GM23338 (cell line): ENCODE data around the gene PLCL1. TPM values are rescaled to one million over a fixed set of nuclear protein-coding genes. Genes with fewer than 3 reads are reported as not detected.

Experiments used
- ATAC-seq: fragments of 200-7000 bp; cut with Tn5 transposase; 3 replicates; pipeline ENCODE4 v1.9.1; 2020
- DNase-seq: peaks from one replicate; pipeline ENCODE4 v3.0.0-alpha.2; 2015; ENCODE audit warnings: low spot score
- H2AFZ ChIP-seq: fragments of 200-600 bp; sonication (generic); 2 replicates; pipeline ENCODE4 v1.8.0; 2016; ENCODE audit warnings: antibody characterized with exemption, mild to moderate bottlenecking, moderate library complexity
- H3F3A ChIP-seq: fragments of 200-600 bp; sonication (generic); replicated peaks from 2 replicates; pipeline ENCODE4 v1.8.0; 2017; ENCODE audit warnings: antibody characterized with exemption, mixed run types, low read depth
- H3K27ac ChIP-seq: fragments of 200-600 bp; sonication (generic); 2 replicates; pipeline ENCODE4 v1.6.1; 2016; ENCODE audit warnings: low read depth
- H3K27me3 ChIP-seq: fragments of 200-600 bp; sonication (generic); 2 replicates; pipeline ENCODE4 v1.8.0; 2016; ENCODE audit warnings: mild to moderate bottlenecking, mixed run types, moderate library complexity; ENCODE audit not compliant: insufficient read depth
- H3K36me3 ChIP-seq: fragments of 200-600 bp; sonication (generic); 2 replicates; pipeline ENCODE4 v1.8.0; 2016; ENCODE audit warnings: mild to moderate bottlenecking; ENCODE audit not compliant: insufficient read depth
- H3K4me1 ChIP-seq: fragments of 200-600 bp; sonication (generic); 2 replicates; pipeline ENCODE4 v1.8.0; 2016; ENCODE audit warnings: mild to moderate bottlenecking, moderate library complexity; ENCODE audit not compliant: insufficient read depth
- H3K4me2 ChIP-seq: fragments of 200-600 bp; sonication (generic); 2 replicates; pipeline ENCODE4 v1.7.1; 2017; ENCODE audit warnings: mixed run types
- H3K4me3 ChIP-seq: fragments of 200-600 bp; sonication (generic); 2 replicates; pipeline ENCODE4 v1.6.1; 2016; ENCODE audit warnings: mixed run types
- H3K79me2 ChIP-seq: fragments of 200-600 bp; sonication (generic); replicated peaks from 2 replicates; pipeline ENCODE4 v1.8.0; 2017; ENCODE audit warnings: mild to moderate bottlenecking; ENCODE audit not compliant: insufficient read depth
- H3K9me2 ChIP-seq: fragments of 200-600 bp; sonication (generic); 2 replicates; pipeline ENCODE4 v1.8.0; 2017; ENCODE audit not compliant: insufficient read depth
- H4K20me1 ChIP-seq: fragments of 200-600 bp; sonication (generic); replicated peaks from 2 replicates; pipeline ENCODE4 v1.8.0; 2017; ENCODE audit warnings: mild to moderate bottlenecking; ENCODE audit not compliant: insufficient read depth
- H3K27ac Mint-ChIP-seq: 2 replicates; pipeline ENCODE4 v1.8.0; 2020; ENCODE audit warnings: inconsistent platforms, mild to moderate bottlenecking, moderate library complexity, mixed read lengths
- H3K27me3 Mint-ChIP-seq: 3 replicates; pipeline ENCODE4 v1.8.0; 2022; ENCODE audit warnings: low read depth, mild to moderate bottlenecking, moderate library complexity, mixed read lengths, inconsistent platforms; ENCODE audit not compliant: insufficient read depth, poor library complexity
- H3K36me3 Mint-ChIP-seq: 3 replicates; pipeline ENCODE4 v1.8.0; 2021; ENCODE audit warnings: low read depth, mild to moderate bottlenecking, inconsistent platforms, moderate library complexity, mixed read lengths
- H3K4me1 Mint-ChIP-seq: 3 replicates; pipeline ENCODE4 v1.8.0; 2020; ENCODE audit warnings: mild to moderate bottlenecking, inconsistent platforms, mixed read lengths
- H3K4me3 Mint-ChIP-seq: 3 replicates; pipeline ENCODE4 v1.8.0; 2021; ENCODE audit warnings: moderate library complexity, mild to moderate bottlenecking, inconsistent platforms, mixed read lengths
- H3K9me3 Mint-ChIP-seq: 3 replicates; pipeline ENCODE4 v1.8.0; 2020; ENCODE audit warnings: moderate library complexity, mild to moderate bottlenecking, inconsistent platforms, mixed read lengths
- CREB1 ChIP-seq: fragments of 250-450 bp; sonication (Bioruptor Pico); IDR thresholded peaks from 2 replicates; pipeline ENCODE4 v1.5.0; 2020; ENCODE audit warnings: low read depth, mild to moderate bottlenecking, moderate library complexity
- EZH2 ChIP-seq: fragments of 200-600 bp; sonication (generic); IDR thresholded peaks from one replicate; pipeline ENCODE4 v1.8.0; 2017; ENCODE audit warnings: antibody characterized with exemption, mild to moderate bottlenecking, low read depth; ENCODE audit not compliant: unreplicated experiment
- EZH2phosphoT487 ChIP-seq: fragments of 200-600 bp; sonication (generic); IDR thresholded peaks from one replicate; pipeline ENCODE4 v1.8.1; 2018; ENCODE audit warnings: antibody characterized with exemption; ENCODE audit not compliant: unreplicated experiment
- JUNB ChIP-seq: IDR thresholded peaks from one replicate; pipeline ENCODE4 v1.6.1; 2016; ENCODE audit warnings: antibody characterized with exemption; ENCODE audit not compliant: unreplicated experiment
- NANOG ChIP-seq: IDR thresholded peaks from 2 replicates; pipeline ENCODE4 v1.6.1; 2016; ENCODE audit warnings: antibody characterized with exemption, borderline replicate concordance
- POLR2AphosphoS5 ChIP-seq: IDR thresholded peaks from 2 replicates; pipeline ENCODE4 v1.6.1; 2016; ENCODE audit warnings: antibody characterized with exemption, low read depth
- STAT1 ChIP-seq: IDR thresholded peaks from one replicate; pipeline ENCODE4 v1.6.1; 2016; ENCODE audit warnings: antibody characterized with exemption; ENCODE audit not compliant: unreplicated experiment
- ZNF331 ChIP-seq: fragments of 250-450 bp; sonication (Bioruptor Pico); IDR thresholded peaks from 2 replicates; pipeline ENCODE4 v1.5.0; 2020; ENCODE audit warnings: low read depth, mild to moderate bottlenecking, moderate library complexity
- polyA plus RNA-seq: library from polyadenylated mRNA; unstranded; fragments of >200 nt; fragmentation: Nextera tagmentation; extraction: Ambion mirVana; gene quantifications from 2 replicates; pipeline ENCODE4 v1.2.1, GENCODE V29; 2016
- total RNA-seq: library from RNA; depleted of rRNA; stranded (reverse); fragments of >200 nt; shearing (Covaris generic); gene quantifications from 2 replicates; pipeline ENCODE4 v1.2.3, GENCODE V29; 2014
- TF ChIP-seq, protein P1 (sequence below): IDR thresholded peaks from one replicate; pipeline ENCODE4 v1.6.1; 2018; ENCODE audit warnings: antibody characterized with exemption; ENCODE audit not compliant: unreplicated experiment

The PLCL1 gene
- total and polyA plus RNA-seq, 2 experiments from 2014 or later: not detected

DNA sequence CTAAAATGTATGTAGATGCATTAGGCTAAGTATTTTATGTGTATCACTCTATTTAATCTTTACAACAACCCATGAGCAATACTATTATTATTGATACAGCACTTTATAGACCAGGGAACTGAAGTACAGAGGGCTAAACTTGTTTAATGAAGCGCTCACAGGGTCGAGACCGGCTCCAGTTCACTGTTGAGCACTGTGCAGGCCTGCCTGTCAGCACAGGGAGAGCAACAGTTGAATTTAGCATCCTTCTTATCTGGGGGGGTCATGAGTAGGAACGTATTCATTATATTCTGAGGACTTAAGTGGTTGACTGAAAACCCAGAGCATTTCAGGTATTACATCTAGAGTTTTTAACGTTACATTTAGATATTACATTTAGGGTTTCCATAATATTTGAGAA lies 120.1 kb downstream of the PLCL1 start:
- Mint-ChIP-seq H3K27me3 (peaks cover 2% of the 10 kb centered on the region), H3K27ac (no peak overlapping the region), H3K4me1 (no peaks in the 10 kb centered on the region), H3K9me3 (peaks cover 7% of the 10 kb centered on the region; the same call in 2 of the 3 replicates), H3K36me3 (peaks cover 4% of the 10 kb centered on the region; the same call in 1 of the 3 replicates), H3K4me3 (no peak overlapping the region)
- Histone ChIP-seq H3K4me3 (no peak overlapping the region), H3K79me2 (no peaks in the 10 kb centered on the region), H3K4me2 (no peak overlapping the region), H3K36me3 (no peaks in the 10 kb centered on the region), H3K9me2 (no peaks in the 10 kb centered on the region; the same call in 1 of the 2 replicates), H2AFZ (no peak overlapping the region), H3K4me1 (no peaks in the 10 kb centered on the region), H4K20me1 (no peaks in the 10 kb centered on the region), H3F3A (no peaks in the 10 kb centered on the region), H3K27ac (no peak overlapping the region), H3K27me3 (no peaks in the 10 kb centered on the region)
- ATAC-seq (no peak), DNase-seq (no peak)
- TF ChIP-seq EZH2phosphoT487: no peak
- TF ChIP-seq, protein P1, sequence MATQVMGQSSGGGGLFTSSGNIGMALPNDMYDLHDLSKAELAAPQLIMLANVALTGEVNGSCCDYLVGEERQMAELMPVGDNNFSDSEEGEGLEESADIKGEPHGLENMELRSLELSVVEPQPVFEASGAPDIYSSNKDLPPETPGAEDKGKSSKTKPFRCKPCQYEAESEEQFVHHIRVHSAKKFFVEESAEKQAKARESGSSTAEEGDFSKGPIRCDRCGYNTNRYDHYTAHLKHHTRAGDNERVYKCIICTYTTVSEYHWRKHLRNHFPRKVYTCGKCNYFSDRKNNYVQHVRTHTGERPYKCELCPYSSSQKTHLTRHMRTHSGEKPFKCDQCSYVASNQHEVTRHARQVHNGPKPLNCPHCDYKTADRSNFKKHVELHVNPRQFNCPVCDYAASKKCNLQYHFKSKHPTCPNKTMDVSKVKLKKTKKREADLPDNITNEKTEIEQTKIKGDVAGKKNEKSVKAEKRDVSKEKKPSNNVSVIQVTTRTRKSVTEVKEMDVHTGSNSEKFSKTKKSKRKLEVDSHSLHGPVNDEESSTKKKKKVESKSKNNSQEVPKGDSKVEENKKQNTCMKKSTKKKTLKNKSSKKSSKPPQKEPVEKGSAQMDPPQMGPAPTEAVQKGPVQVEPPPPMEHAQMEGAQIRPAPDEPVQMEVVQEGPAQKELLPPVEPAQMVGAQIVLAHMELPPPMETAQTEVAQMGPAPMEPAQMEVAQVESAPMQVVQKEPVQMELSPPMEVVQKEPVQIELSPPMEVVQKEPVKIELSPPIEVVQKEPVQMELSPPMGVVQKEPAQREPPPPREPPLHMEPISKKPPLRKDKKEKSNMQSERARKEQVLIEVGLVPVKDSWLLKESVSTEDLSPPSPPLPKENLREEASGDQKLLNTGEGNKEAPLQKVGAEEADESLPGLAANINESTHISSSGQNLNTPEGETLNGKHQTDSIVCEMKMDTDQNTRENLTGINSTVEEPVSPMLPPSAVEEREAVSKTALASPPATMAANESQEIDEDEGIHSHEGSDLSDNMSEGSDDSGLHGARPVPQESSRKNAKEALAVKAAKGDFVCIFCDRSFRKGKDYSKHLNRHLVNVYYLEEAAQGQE: no peak
- TF ChIP-seq STAT1: no peak
- no peak for TF ChIP-seq NANOG
- no peak for TF ChIP-seq CREB1 (CRISPR knock-in tag)
- no peak for TF ChIP-seq ZNF331 (CRISPR knock-in tag)

DNA sequence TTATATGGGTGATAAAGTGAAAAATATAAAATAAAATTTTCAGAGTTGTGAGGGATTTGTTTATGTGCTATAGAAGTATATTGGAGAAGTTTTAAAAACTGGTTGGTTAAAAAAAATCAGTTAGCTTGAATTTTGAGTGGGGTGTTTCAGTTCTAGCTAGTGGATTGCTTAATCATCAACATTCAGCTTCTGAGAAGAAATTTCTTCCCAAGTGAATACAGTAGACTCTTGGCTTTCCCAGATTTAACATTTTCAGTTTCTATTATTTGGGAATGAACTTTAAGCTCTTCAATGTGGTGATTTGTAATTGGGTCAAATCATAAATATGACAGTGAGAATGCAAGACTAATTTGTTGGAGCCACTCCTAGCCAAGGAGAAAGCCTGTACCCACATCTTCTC lies 120.8 kb downstream of the PLCL1 start:
- H3K4me1 ChIP-seq: no peaks in the 10 kb centered on the region
- peaks cover 2% of the 10 kb centered on the region for H3K27me3 Mint-ChIP-seq
- H3K9me2 ChIP-seq: no peaks in the 10 kb centered on the region; the same call in 1 of the 2 replicates
- peaks cover 4% of the 10 kb centered on the region; the same call in 1 of the 3 replicates for H3K36me3 Mint-ChIP-seq
- no peak for TF ChIP-seq JUNB
- no peak for TF ChIP-seq EZH2
- TF ChIP-seq EZH2phosphoT487: no peak
- no peak for TF ChIP-seq POLR2AphosphoS5
- DNase-seq: no peak
- no peaks in the 10 kb centered on the region for H3K79me2 ChIP-seq
- H3K36me3 ChIP-seq: no peaks in the 10 kb centered on the region
- H3K4me3 Mint-ChIP-seq: no peak overlapping the region
- H3F3A ChIP-seq: no peaks in the 10 kb centered on the region
- H3K27ac Mint-ChIP-seq: no peak overlapping the region
- no peak overlapping the region for H3K4me2 ChIP-seq
- no peaks in the 10 kb centered on the region for H3K27me3 ChIP-seq
- H2AFZ ChIP-seq: no peak overlapping the region
- peaks cover 7% of the 10 kb centered on the region; the same call in 2 of the 3 replicates for H3K9me3 Mint-ChIP-seq
- H3K4me3 ChIP-seq: no peak overlapping the region
- ATAC-seq: no peak
- H3K4me1 Mint-ChIP-seq: no peaks in the 10 kb centered on the region
- H3K27ac ChIP-seq: no peak overlapping the region
- H4K20me1 ChIP-seq: no peaks in the 10 kb centered on the region
